ENCODE measurements around the gene TES. TPM values are rescaled to one million over a fixed set of nuclear protein-coding genes. Genes with fewer than 3 reads are reported as not detected.

The TES gene
- total and polyA plus RNA-seq, 11 donors: 10.3 to 66.9 (median 22.8) TPM

DNA sequence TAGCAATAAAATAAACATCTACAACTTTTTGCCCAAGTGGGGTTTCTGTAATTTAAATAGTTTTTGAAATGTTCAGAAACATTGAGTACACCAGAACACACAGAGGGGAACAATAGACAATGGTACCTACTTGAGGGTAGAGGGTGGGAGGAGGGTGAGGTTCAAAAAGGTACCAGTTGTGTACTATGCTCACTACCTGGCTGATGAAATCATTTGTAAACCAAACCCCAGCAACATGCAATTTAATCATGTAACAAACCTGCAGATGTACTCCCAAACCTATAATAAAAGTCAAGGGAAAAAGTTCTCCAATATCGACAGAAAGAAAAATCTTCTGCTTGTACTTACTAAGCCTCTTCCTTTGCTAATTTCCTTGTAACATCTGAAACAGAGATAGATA is 4.2 kb upstream of the TES start:
- no peak overlapping the region for H3K27ac ChIP-seq
- H3K27me3 ChIP-seq: no peaks in the 10 kb centered on the region
- TF ChIP-seq POLR2A (IDR thresholded peaks at IDR 0.05): no peak
- TF ChIP-seq, protein P1, sequence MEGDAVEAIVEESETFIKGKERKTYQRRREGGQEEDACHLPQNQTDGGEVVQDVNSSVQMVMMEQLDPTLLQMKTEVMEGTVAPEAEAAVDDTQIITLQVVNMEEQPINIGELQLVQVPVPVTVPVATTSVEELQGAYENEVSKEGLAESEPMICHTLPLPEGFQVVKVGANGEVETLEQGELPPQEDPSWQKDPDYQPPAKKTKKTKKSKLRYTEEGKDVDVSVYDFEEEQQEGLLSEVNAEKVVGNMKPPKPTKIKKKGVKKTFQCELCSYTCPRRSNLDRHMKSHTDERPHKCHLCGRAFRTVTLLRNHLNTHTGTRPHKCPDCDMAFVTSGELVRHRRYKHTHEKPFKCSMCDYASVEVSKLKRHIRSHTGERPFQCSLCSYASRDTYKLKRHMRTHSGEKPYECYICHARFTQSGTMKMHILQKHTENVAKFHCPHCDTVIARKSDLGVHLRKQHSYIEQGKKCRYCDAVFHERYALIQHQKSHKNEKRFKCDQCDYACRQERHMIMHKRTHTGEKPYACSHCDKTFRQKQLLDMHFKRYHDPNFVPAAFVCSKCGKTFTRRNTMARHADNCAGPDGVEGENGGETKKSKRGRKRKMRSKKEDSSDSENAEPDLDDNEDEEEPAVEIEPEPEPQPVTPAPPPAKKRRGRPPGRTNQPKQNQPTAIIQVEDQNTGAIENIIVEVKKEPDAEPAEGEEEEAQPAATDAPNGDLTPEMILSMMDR (IDR thresholded peaks at IDR 0.05): no peak
- H3K36me3 ChIP-seq: no peaks in the 10 kb centered on the region
- no peak overlapping the region for H3K4me3 ChIP-seq
- H3K9me3 ChIP-seq: no peaks in the 10 kb centered on the region
- ATAC-seq: no peak
- H3K4me1 ChIP-seq: peaks cover 0 to 3% (median 0%) of the 10 kb centered on the region in 12 donors
- intact Hi-C loops (cut with DNase I): no loop called here
- 88 to 96% (median 92%) methylated on average over 1 of the region's 1 CpG for WGBS, 4 donors
- no peak for DNase-seq

DNA sequence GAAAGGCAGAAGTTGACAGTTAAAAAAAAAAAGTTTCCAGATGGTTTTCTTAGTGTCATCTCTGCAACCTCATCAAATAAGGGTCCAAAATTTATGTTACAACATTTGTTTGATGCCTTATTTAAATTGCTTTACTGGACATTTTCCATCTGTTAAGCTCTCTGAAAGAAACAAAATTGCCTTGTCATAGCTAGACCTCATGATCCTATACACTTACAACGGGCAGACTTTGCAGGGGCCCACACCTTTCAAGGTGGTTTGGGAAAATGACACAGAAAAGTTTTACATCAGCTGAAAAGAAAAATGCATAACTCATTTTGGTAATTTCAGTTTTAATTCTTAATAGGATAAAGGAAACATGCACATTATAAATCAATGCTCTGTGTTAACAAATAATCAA is 1.4 kb upstream of the TES start:
- Histone ChIP-seq H3K36me3 (no peaks in the 10 kb centered on the region), H3K4me3 (no peak overlapping the region), H3K4me1 (peaks cover 0 to 26% (median 11%) of the 10 kb centered on the region in 12 donors), H3K9me3 (no peaks in the 10 kb centered on the region), H3K27me3 (no peaks in the 10 kb centered on the region), H3K27ac (no peak overlapping the region)
- 78 to 90% (median 84%) methylated on average over 1 of the region's 1 CpG for WGBS, 4 donors
- TF ChIP-seq POLR2A (IDR thresholded peaks at IDR 0.05): no peak
- TF ChIP-seq, protein P1 (IDR thresholded peaks at IDR 0.05): no peak
- no peak for DNase-seq
- intact Hi-C loops (cut with DNase I): no loop called here
- ATAC-seq: no peak

DNA sequence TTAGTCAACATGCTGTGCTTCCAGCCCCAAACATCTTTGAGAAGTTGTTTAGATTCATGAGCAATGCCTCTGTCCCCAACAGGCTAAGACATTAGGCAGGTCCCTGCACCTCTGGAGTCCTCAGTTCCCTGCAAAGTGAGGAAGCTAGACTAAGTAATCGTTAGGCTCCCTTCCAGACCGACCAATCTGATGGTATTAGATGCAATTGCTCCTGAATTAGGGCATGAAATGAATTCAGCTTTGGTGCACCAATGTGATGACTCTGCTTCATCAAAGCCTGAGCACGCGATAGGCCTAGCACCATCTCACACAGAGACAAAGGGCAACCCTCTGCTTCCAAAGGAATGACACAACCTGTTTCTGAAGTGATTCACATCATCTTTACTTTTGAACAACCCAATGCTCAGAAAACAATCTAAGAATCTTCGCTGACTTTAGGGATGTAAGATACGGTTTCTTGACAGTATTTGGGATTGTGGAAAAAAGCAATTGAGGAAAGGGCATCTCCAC is 723 bp upstream of the TES start:
- ATAC-seq (no peak), DNase-seq (no peak)
- TF ChIP-seq, protein P1 (IDR thresholded peaks at IDR 0.05): no peak
- no peak for TF ChIP-seq POLR2A (IDR thresholded peaks at IDR 0.05)
- no peaks in the 10 kb centered on the region for H3K36me3 ChIP-seq
- WGBS, 4 donors: 91 to 96% (median 95%) methylated on average over 6 of the region's 6 CpGs
- H3K4me3 ChIP-seq: peak overlapping the region in 9 of 12 donors; percentile 58 to 87 (median 79)
- H3K9me3 ChIP-seq: no peaks in the 10 kb centered on the region
- no peaks in the 10 kb centered on the region for H3K27me3 ChIP-seq
- peak overlapping the region in 5 of 12 donors; percentile 87 to 96 (median 91) for H3K27ac ChIP-seq
- intact Hi-C loops (cut with DNase I): loop anchor here in 2 of 10 donors (2.0 kb wide), 2 partner anchors 19 to 21 kb away; no protein-coding TSS in a partner anchor
- peaks cover 0 to 33% (median 18%) of the 10 kb centered on the region in 12 donors for H3K4me1 ChIP-seq

DNA sequence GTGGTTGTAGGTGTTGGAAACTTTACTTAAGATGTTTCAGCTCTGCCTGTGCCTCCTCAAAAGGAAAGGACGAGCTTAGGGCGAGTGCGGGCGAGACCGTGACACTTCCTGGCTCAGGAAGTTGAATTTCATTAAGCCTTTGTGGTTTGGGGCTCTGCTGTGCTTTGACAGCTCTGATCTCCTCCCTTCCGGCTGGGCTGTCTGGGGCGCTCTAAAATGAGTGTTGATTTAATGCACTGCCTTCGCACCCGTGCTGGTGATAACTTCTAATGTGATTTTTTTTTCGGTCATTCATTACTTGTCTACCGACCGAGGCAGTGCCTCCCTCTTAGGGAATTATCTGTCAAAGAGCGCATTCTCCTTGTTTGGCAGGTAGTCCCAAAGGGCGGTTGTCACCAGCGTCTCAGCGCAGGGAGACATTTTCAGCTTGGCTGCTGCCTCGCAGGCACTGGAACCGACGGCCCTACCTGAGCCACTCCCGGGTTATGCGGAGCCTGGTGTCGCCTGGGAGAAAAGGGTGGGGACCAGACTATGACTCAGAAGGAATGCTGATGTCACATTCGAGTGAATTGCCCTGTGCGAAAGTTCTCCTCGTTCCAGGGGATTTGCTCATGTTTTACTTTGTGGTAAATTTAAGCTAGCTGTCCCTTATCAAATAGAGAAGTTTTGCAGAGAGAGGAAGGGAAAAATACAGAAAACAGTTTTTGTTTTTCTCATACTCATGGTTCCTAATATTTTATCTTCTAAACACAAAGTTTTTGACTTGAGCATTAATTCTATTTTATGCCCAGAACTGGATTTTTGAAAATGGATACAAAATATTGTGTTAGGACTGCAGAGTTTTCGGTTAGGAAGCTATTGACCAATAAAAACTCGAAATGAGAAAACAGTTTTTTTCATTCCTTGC is 920 bp downstream of the TES start:
- ATAC-seq (peak; percentile 89 to 97 (median 94)), DNase-seq (peak; percentile 74 to 81 (median 79))
- intact Hi-C loops (cut with DNase I): loop anchor here in 2 of 10 donors (2.0 kb wide), 2 partner anchors 18 to 20 kb away; no protein-coding TSS in a partner anchor
- Histone ChIP-seq H3K4me3 (peak overlapping the region; percentile 58 to 87 (median 80)), H3K36me3 (no peaks in the 10 kb centered on the region), H3K27me3 (no peaks in the 10 kb centered on the region), H3K9me3 (no peaks in the 10 kb centered on the region), H3K4me1 (peaks cover 0 to 50% (median 21%) of the 10 kb centered on the region in 12 donors), H3K27ac (peak overlapping the region; percentile 82 to 97 (median 91))
- 4 to 6% (median 4%) methylated on average over 19 to 27 of the region's 27 CpGs for WGBS, 4 donors
- TF ChIP-seq, protein P1 (IDR thresholded peaks at IDR 0.05): no peak
- peak in 1 of 2 donors; percentile 84 for TF ChIP-seq POLR2A (IDR thresholded peaks at IDR 0.05)

All from heart left ventricle (tissue), 16 donors.